ENCODE measurements around the gene GPATCH2.

GPATCH2 gene

DNA sequence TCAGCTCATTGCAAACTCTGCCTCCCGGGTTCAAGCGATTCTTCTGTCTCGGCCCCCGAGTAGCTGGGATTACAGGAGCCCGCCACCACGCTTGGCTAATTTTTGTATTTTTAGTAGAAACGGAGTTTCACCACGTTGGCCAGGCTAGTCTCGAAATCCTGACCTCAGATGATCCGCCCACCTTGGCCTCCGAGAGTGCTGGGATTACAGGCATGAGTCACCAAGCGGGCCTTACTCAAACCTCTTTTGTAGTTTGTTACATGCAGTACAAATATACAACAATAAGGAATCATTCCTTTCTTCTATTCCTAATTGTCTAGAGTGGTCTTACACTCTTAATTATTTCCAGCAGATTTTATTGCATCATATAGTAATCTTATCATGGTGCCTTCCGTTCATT, 16.9 kb upstream of the GPATCH2 start:
- H3K36me3 ChIP-seq (replicated peaks; ENCODE audit: low read depth, low read length), result no peaks in the 10 kb centered on the region
- H4K20me1 ChIP-seq (ENCODE audit: insufficient read depth, low read length), result no peaks in the 10 kb centered on the region
- H3K27ac ChIP-seq (ENCODE audit: low read length), result no peak overlapping the region
- no peaks in the 10 kb centered on the region for H3K9me3 ChIP-seq (ENCODE audit: insufficient read depth, low read length)
- H3K79me2 ChIP-seq (ENCODE audit: low read length), result no peaks in the 10 kb centered on the region
- H3K4me2 ChIP-seq (ENCODE audit: low read length), result no peak overlapping the region
- H3K4me1 ChIP-seq (ENCODE audit: low read length), result no peaks in the 10 kb centered on the region
- no peak overlapping the region for H3K9ac ChIP-seq (ENCODE audit: low read length)
- H3K27me3 ChIP-seq (ENCODE audit: low read depth, low read length), result no peaks in the 10 kb centered on the region
- no peak overlapping the region for H3K4me3 ChIP-seq (ENCODE audit: low read length)
- no peak overlapping the region for H2AFZ ChIP-seq (ENCODE audit: low read depth, low read length)
- TF ChIP-seq, protein P1, sequence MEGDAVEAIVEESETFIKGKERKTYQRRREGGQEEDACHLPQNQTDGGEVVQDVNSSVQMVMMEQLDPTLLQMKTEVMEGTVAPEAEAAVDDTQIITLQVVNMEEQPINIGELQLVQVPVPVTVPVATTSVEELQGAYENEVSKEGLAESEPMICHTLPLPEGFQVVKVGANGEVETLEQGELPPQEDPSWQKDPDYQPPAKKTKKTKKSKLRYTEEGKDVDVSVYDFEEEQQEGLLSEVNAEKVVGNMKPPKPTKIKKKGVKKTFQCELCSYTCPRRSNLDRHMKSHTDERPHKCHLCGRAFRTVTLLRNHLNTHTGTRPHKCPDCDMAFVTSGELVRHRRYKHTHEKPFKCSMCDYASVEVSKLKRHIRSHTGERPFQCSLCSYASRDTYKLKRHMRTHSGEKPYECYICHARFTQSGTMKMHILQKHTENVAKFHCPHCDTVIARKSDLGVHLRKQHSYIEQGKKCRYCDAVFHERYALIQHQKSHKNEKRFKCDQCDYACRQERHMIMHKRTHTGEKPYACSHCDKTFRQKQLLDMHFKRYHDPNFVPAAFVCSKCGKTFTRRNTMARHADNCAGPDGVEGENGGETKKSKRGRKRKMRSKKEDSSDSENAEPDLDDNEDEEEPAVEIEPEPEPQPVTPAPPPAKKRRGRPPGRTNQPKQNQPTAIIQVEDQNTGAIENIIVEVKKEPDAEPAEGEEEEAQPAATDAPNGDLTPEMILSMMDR (IDR thresholded peaks at IDR 0.05; ENCODE audit: low read depth, low read length), result no peak
- no peak for TF ChIP-seq EZH2phosphoT487 (IDR thresholded peaks at IDR 0.05; ENCODE audit: low read depth)

DNA sequence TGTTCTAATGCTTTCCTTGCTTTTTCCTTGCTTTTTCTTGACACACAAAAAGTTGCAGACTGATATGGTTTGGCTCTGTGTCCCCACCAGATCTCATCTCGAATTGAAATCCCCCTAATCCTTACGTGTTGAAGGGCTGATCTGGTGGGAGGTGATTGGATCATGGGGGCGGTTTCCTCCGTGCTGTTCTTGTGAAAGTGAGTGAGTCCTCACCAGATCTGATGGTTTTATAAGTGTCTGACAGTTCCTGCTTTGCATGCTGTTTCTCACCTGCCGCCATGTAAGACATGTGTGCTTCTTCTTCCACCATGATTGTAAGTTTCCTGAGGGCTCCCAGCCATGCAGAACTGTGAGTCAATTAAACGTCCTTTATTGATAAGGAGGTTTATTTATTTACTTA, 11.6 kb upstream of the GPATCH2 start:
- no peak overlapping the region for H3K4me3 ChIP-seq (ENCODE audit: low read length)

DNA sequence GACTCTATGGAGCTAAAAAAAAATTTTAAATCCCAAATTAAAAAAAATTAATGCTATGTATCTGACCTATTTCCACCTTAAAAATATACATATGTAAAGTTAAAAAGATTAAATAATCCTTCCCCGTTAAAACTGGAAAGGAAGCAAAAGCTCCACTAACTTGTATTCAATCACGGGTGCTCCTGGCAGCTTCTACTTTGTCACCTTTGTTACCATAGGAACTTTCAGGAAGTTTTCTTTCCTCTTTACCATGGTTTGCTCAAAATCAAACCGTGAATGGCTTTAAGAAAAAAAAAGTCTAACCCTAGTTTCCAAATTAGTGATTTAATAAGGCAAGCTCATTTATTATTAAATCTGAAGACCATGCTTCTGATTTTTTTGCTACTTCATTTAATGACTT, 3.5 kb downstream of the GPATCH2 start:
- H3K79me2 ChIP-seq (ENCODE audit: low read length), result peaks cover 77% of the 10 kb centered on the region
- H2AFZ ChIP-seq (ENCODE audit: low read depth, low read length), result no peak overlapping the region
- peak overlapping the region; percentile 8 for H3K4me2 ChIP-seq (ENCODE audit: low read length)
- no peaks in the 10 kb centered on the region for H3K36me3 ChIP-seq (replicated peaks; ENCODE audit: low read depth, low read length)
- no peak overlapping the region for H3K9ac ChIP-seq (ENCODE audit: low read length)
- H3K4me1 ChIP-seq (ENCODE audit: low read length), result peaks cover 55% of the 10 kb centered on the region
- TF ChIP-seq, protein P1 (IDR thresholded peaks at IDR 0.05; ENCODE audit: low read depth, low read length), result no peak
- no peak for TF ChIP-seq EZH2phosphoT487 (IDR thresholded peaks at IDR 0.05; ENCODE audit: low read depth)
- H3K27me3 ChIP-seq (ENCODE audit: low read depth, low read length), result no peaks in the 10 kb centered on the region
- H3K9me3 ChIP-seq (ENCODE audit: insufficient read depth, low read length), result no peaks in the 10 kb centered on the region
- H3K4me3 ChIP-seq (ENCODE audit: low read length), result no peak overlapping the region; the same call in 1 of the 2 replicates
- H3K27ac ChIP-seq (ENCODE audit: low read length), result no peak overlapping the region
- no peaks in the 10 kb centered on the region for H4K20me1 ChIP-seq (ENCODE audit: insufficient read depth, low read length)

More for the DNA sequence above, 11.6 kb upstream of the GPATCH2 start:
- Histone ChIP-seq H3K4me2 (ENCODE audit: low read length) (no peak overlapping the region), H3K27me3 (ENCODE audit: low read depth, low read length) (no peaks in the 10 kb centered on the region), H3K27ac (ENCODE audit: low read length) (no peak overlapping the region), H2AFZ (ENCODE audit: low read depth, low read length) (no peak overlapping the region), H3K36me3 (replicated peaks; ENCODE audit: low read depth, low read length) (no peaks in the 10 kb centered on the region), H3K79me2 (ENCODE audit: low read length) (no peaks in the 10 kb centered on the region), H4K20me1 (ENCODE audit: insufficient read depth, low read length) (no peaks in the 10 kb centered on the region), H3K9ac (ENCODE audit: low read length) (no peak overlapping the region), H3K9me3 (ENCODE audit: insufficient read depth, low read length) (no peaks in the 10 kb centered on the region), H3K4me1 (ENCODE audit: low read length) (no peaks in the 10 kb centered on the region)
- TF ChIP-seq, protein P1 (IDR thresholded peaks at IDR 0.05; ENCODE audit: low read depth, low read length), result no peak
- TF ChIP-seq EZH2phosphoT487 (IDR thresholded peaks at IDR 0.05; ENCODE audit: low read depth), result no peak

DNA sequence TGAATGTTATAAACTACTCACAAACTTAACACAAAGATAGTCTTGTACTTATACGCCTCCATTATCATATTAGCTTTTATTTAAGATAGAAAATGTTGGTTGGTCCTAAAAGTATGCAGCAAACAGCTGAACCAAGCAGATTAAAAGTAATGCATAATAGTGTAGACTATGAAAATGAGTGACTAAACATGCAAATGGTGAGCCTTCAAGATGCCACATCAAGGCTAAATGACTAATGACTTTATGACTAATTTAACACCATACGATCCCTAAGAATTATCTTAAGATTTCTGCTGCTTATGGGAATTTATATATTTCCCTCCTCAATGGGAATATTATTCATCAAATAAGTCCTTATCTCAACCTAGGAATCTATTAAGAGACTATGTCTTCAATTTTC, 4.6 kb downstream of the GPATCH2 start:
- Histone ChIP-seq H3K4me2 (ENCODE audit: low read length) (no peak overlapping the region), H3K27ac (ENCODE audit: low read length) (no peak overlapping the region), H3K4me1 (ENCODE audit: low read length) (peaks cover 62% of the 10 kb centered on the region), H4K20me1 (ENCODE audit: insufficient read depth, low read length) (no peaks in the 10 kb centered on the region), H3K27me3 (ENCODE audit: low read depth, low read length) (no peaks in the 10 kb centered on the region), H3K79me2 (ENCODE audit: low read length) (peaks cover 86% of the 10 kb centered on the region), H3K4me3 (ENCODE audit: low read length) (no peak overlapping the region), H3K36me3 (replicated peaks; ENCODE audit: low read depth, low read length) (no peaks in the 10 kb centered on the region), H3K9me3 (ENCODE audit: insufficient read depth, low read length) (no peaks in the 10 kb centered on the region), H2AFZ (ENCODE audit: low read depth, low read length) (no peak overlapping the region), H3K9ac (ENCODE audit: low read length) (no peak overlapping the region)
- TF ChIP-seq, protein P1 (IDR thresholded peaks at IDR 0.05; ENCODE audit: low read depth, low read length), result no peak
- TF ChIP-seq EZH2phosphoT487 (IDR thresholded peaks at IDR 0.05; ENCODE audit: low read depth), result no peak

All from OCI-LY3 (cell line).